Neural progenitor cell (in vitro differentiated cells): Measurements from ENCODE around the gene CDS2. TPM values are rescaled to one million over a fixed set of nuclear protein-coding genes. Genes with fewer than 3 reads are reported as not detected.

Source experiments
- DNase-seq: peaks from one replicate; pipeline ENCODE4 v3.0.0-alpha.2; 2016; ENCODE audit warnings: low spot score
- H2AFZ ChIP-seq: fragments of 200-600 bp; sonication (generic); replicated peaks from 2 replicates; pipeline ENCODE4 v1.6.1; 2016; ENCODE audit warnings: antibody characterized with exemption
- H3F3A ChIP-seq: fragments of 200-600 bp; sonication (generic); 2 replicates; pipeline ENCODE4 v1.6.1; 2016; ENCODE audit warnings: antibody characterized with exemption, low read depth
- H3K27ac ChIP-seq: fragments of 200-600 bp; sonication (generic); 2 replicates; pipeline ENCODE4 v1.5.1; 2016; ENCODE audit warnings: mild to moderate bottlenecking
- H3K27me3 ChIP-seq: fragments of 200-600 bp; sonication (generic); 2 replicates; pipeline ENCODE4 v1.6.1; 2016; ENCODE audit warnings: mild to moderate bottlenecking, moderate library complexity
- H3K36me3 ChIP-seq: fragments of 200-600 bp; sonication (generic); 2 replicates; pipeline ENCODE4 v1.5.1; 2016
- H3K4me1 ChIP-seq: fragments of 200-600 bp; sonication (generic); 2 replicates; pipeline ENCODE4 v1.6.1; 2016; ENCODE audit warnings: mixed run types
- H3K4me2 ChIP-seq: fragments of 200-600 bp; sonication (generic); 2 replicates; pipeline ENCODE4 v1.6.1; 2016
- H3K4me3 ChIP-seq: fragments of 200-600 bp; sonication (generic); 2 replicates; pipeline ENCODE4 v1.5.1; 2016
- H3K79me2 ChIP-seq: fragments of 200-600 bp; sonication (generic); 2 replicates; pipeline ENCODE4 v1.6.1; 2016; ENCODE audit warnings: low read depth
- H3K9ac ChIP-seq: fragments of 200-600 bp; sonication (generic); 2 replicates; pipeline ENCODE4 v1.6.1; 2016
- H3K9me3 ChIP-seq: fragments of 200-600 bp; sonication (generic); 2 replicates; pipeline ENCODE4 v1.5.1; 2016; ENCODE audit warnings: low read depth
- H4K20me1 ChIP-seq: fragments of 200-600 bp; sonication (generic); 2 replicates; pipeline ENCODE4 v1.6.1; 2016; ENCODE audit warnings: low read depth
- H3K27ac Mint-ChIP-seq: 3 replicates; pipeline ENCODE4 v1.8.0; 2021; ENCODE audit warnings: mixed read lengths
- H3K27me3 Mint-ChIP-seq: 2 replicates; pipeline ENCODE4 v1.8.0; 2022; ENCODE audit warnings: low read depth, mild to moderate bottlenecking, inconsistent platforms, moderate library complexity, mixed read lengths; ENCODE audit not compliant: insufficient read depth
- H3K36me3 Mint-ChIP-seq: 3 replicates; pipeline ENCODE4 v1.8.0; 2021; ENCODE audit warnings: mixed read lengths
- H3K4me1 Mint-ChIP-seq: 3 replicates; pipeline ENCODE4 v1.8.0; 2021; ENCODE audit warnings: mixed read lengths
- H3K4me3 Mint-ChIP-seq: 3 replicates; pipeline ENCODE4 v1.8.0; 2021; ENCODE audit warnings: mild to moderate bottlenecking, moderate library complexity, mixed read lengths
- H3K9me3 Mint-ChIP-seq: 3 replicates; pipeline ENCODE4 v1.8.0; 2020; ENCODE audit warnings: mixed read lengths
- CTCF ChIP-seq: fragments of 200-600 bp; sonication (generic); IDR thresholded peaks from 2 replicates; pipeline ENCODE4 v1.5.1; 2017; ENCODE audit warnings: antibody characterized with exemption, mild to moderate bottlenecking
- EZH2 ChIP-seq: fragments of 200-600 bp; sonication (generic); IDR thresholded peaks from 2 replicates; pipeline ENCODE4 v1.6.1; 2017; ENCODE audit warnings: antibody characterized with exemption, mild to moderate bottlenecking, moderate library complexity
- EZH2phosphoT487 ChIP-seq: fragments of 200-600 bp; sonication (generic); IDR thresholded peaks from 2 replicates; pipeline ENCODE4 v1.6.1; 2017; ENCODE audit warnings: antibody characterized with exemption
- total RNA-seq: library from RNA; depleted of rRNA; stranded (reverse); fragments of >200 nt; gene quantifications from 2 replicates; pipeline ENCODE4 v1.2.3, GENCODE V29; 2015; ENCODE audit warnings: low replicate concordance

Gene CDS2
- total RNA-seq = 53.8 and 59.8 TPM in 2 replicates

- TF ChIP-seq EZH2 = no peak
- TF ChIP-seq CTCF = peak; percentile 61
- no peak for TF ChIP-seq EZH2phosphoT487
- Histone ChIP-seq H3K36me3 (no peaks in the 10 kb centered on the region), H3K27ac (peak within 1 kb of the TSS; percentile 83), H2AFZ (peak within 1 kb of the TSS; percentile 99), H3K27me3 (no peaks in the 10 kb centered on the region), H3K9me3 (no peaks in the 10 kb centered on the region), H4K20me1 (peaks cover 13% of the 10 kb centered on the region), H3K4me1 (peaks cover 9% of the 10 kb centered on the region), H3K9ac (peak within 1 kb of the TSS; percentile 67), H3F3A (peaks cover 18% of the 10 kb centered on the region), H3K4me2 (peak within 1 kb of the TSS; percentile 91), H3K79me2 (peaks cover 49% of the 10 kb centered on the region), H3K4me3 (peak within 1 kb of the TSS; percentile 98)
- Mint-ChIP-seq H3K27ac (peak within 1 kb of the TSS; percentile 73), H3K27me3 (peaks cover 7% of the 10 kb centered on the region), H3K4me3 (peak within 1 kb of the TSS; percentile 98), H3K9me3 (no peaks in the 10 kb centered on the region), H3K36me3 (peaks cover 2% of the 10 kb centered on the region), H3K4me1 (peaks cover 15% of the 10 kb centered on the region)
- peak; percentile 100 for DNase-seq
Measured at GRCh38 chr20:5126512-5127203, at the start of gene CDS2. Gene CDS2, plus strand, starts transcription at chr20:5127008. Its CDS starts 85 bp downstream, at chr20:5127093.

GRCh38 chr20:5077761-5078387 lies 48.9 kb upstream of the CDS2 start:
- H3K4me3 Mint-ChIP-seq = no peak overlapping the region
- H3K4me2 ChIP-seq = no peak overlapping the region
- H3K4me1 ChIP-seq = no peaks in the 10 kb centered on the region
- no peak overlapping the region for H3K27ac Mint-ChIP-seq
- H3K79me2 ChIP-seq = no peaks in the 10 kb centered on the region
- peaks cover 2% of the 10 kb centered on the region for H3F3A ChIP-seq
- H2AFZ ChIP-seq = no peak overlapping the region
- TF ChIP-seq EZH2 (no peak), EZH2phosphoT487 (no peak), CTCF (no peak)
- no peaks in the 10 kb centered on the region for H3K36me3 Mint-ChIP-seq
- peaks cover 5% of the 10 kb centered on the region for H3K4me1 Mint-ChIP-seq
- no peak for DNase-seq
- no peak overlapping the region for H3K27ac ChIP-seq
- no peak overlapping the region for H3K9ac ChIP-seq
- no peaks in the 10 kb centered on the region for H4K20me1 ChIP-seq
- H3K9me3 Mint-ChIP-seq = no peaks in the 10 kb centered on the region
- no peaks in the 10 kb centered on the region for H3K9me3 ChIP-seq
- no peak overlapping the region for H3K4me3 ChIP-seq
- H3K36me3 ChIP-seq = no peaks in the 10 kb centered on the region
- H3K27me3 Mint-ChIP-seq = peaks cover 7% of the 10 kb centered on the region
- H3K27me3 ChIP-seq = no peaks in the 10 kb centered on the region

- Histone ChIP-seq H3K4me3 (no peak overlapping the region), H3K36me3 (no peaks in the 10 kb centered on the region), H3K4me2 (no peak overlapping the region), H4K20me1 (no peaks in the 10 kb centered on the region), H3K27me3 (no peaks in the 10 kb centered on the region), H3K9me3 (no peaks in the 10 kb centered on the region), H3K79me2 (no peaks in the 10 kb centered on the region), H2AFZ (no peak overlapping the region), H3F3A (peaks cover 2% of the 10 kb centered on the region), H3K4me1 (no peaks in the 10 kb centered on the region), H3K27ac (no peak overlapping the region), H3K9ac (no peak overlapping the region)
- H3K4me3 Mint-ChIP-seq = no peak overlapping the region
- peaks cover 5% of the 10 kb centered on the region for H3K4me1 Mint-ChIP-seq
- H3K9me3 Mint-ChIP-seq = no peaks in the 10 kb centered on the region
- no peak for DNase-seq
- no peak overlapping the region for H3K27ac Mint-ChIP-seq
- H3K36me3 Mint-ChIP-seq = no peaks in the 10 kb centered on the region
- TF ChIP-seq EZH2 = no peak
- peaks cover 7% of the 10 kb centered on the region for H3K27me3 Mint-ChIP-seq
Measured at GRCh38 chr20:5078399-5078958, 48.3 kb upstream of the CDS2 start.
